ENCODE data around the gene CYP27C1.

DNA sequence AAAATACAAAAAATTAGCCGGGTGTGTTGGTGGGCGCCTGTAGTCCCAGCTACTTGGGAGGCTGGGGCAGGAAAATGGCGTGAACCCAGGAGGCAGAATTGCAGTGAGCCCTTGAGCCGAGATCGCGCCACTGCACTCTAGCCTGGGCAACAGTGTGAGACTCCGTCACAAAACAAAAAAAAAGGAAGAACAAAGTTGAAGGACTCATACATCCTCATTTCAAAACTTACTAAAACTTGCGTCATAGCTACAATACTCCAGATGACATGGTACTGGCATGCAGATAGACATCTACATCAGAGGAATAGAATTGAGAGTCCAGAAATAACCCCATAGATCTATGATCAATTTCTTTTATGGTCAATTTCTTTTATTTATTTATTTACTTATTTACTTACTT, 13.6 kb upstream of the CYP27C1 start:
- TF ChIP-seq, protein P1, sequence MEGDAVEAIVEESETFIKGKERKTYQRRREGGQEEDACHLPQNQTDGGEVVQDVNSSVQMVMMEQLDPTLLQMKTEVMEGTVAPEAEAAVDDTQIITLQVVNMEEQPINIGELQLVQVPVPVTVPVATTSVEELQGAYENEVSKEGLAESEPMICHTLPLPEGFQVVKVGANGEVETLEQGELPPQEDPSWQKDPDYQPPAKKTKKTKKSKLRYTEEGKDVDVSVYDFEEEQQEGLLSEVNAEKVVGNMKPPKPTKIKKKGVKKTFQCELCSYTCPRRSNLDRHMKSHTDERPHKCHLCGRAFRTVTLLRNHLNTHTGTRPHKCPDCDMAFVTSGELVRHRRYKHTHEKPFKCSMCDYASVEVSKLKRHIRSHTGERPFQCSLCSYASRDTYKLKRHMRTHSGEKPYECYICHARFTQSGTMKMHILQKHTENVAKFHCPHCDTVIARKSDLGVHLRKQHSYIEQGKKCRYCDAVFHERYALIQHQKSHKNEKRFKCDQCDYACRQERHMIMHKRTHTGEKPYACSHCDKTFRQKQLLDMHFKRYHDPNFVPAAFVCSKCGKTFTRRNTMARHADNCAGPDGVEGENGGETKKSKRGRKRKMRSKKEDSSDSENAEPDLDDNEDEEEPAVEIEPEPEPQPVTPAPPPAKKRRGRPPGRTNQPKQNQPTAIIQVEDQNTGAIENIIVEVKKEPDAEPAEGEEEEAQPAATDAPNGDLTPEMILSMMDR (IDR thresholded peaks at IDR 0.05): no peak
- no peak for TF ChIP-seq EP300 (IDR thresholded peaks at IDR 0.05)
